Breast epithelium (tissue), 4 donors: ENCODE data around the gene CNOT6L. TPM values are rescaled to one million over a fixed set of nuclear protein-coding genes. Genes with fewer than 3 reads are reported as not detected.

Source experiments
- DNase-seq, 2 donors: peaks; one replicate each; pipeline ENCODE4 v3.0.0-alpha.2; 2019; ENCODE audit warnings: low spot score in 2 of 2
- H3K27ac ChIP-seq, 2 donors: fragments of 200-600 bp; sonication (generic) in 1 of 2; one replicate each; pipeline ENCODE4 v1.5.1; 2016 to 2019; ENCODE audit warnings: mild to moderate bottlenecking in 1 of 2
- H3K27me3 ChIP-seq, 2 donors: fragments of 200-600 bp; sonication (generic) in 1 of 2; one replicate each; pipeline versions ENCODE4 v1.5.1 to v1.6.0; 2017 to 2019; ENCODE audit warnings: control low read depth in 1 of 2, mild to moderate bottlenecking in 1 of 2
- H3K36me3 ChIP-seq: fragments of 200-600 bp; one replicate; pipeline ENCODE4 v1.5.1; 2019
- H3K4me1 ChIP-seq, 2 donors: fragments of 200-600 bp; sonication (generic); one replicate each; pipeline ENCODE4 v1.5.1; 2016 to 2019; ENCODE audit warnings: control low read depth in 1 of 2
- H3K4me3 ChIP-seq, 3 donors: fragments of 200-600 bp; sonication (generic); 1 replicate in 2 of 3; 2 replicates in 1 of 3; pipeline ENCODE4 v1.5.1; 2016 to 2019; ENCODE audit warnings: mild to moderate bottlenecking in 3 of 3, moderate library complexity in 2 of 3
- H3K9me3 ChIP-seq, 2 donors: fragments of 200-600 bp; sonication (generic) in 1 of 2; one replicate each; pipeline ENCODE4 v1.5.1; 2016 to 2019; ENCODE audit warnings: control low read depth in 1 of 2
- POLR2A ChIP-seq: fragments of 450-650 bp; IDR thresholded peaks from one replicate; pipeline ENCODE4 v1.6.1; 2016; ENCODE audit warnings: antibody characterized with exemption, mild to moderate bottlenecking, moderate library complexity
- POLR2AphosphoS5 ChIP-seq, 3 donors: sonication (generic); formaldehyde crosslinking; IDR thresholded peaks; one replicate each; pipeline ENCODE4 v1.6.1; 2017; ENCODE audit warnings: antibody characterized with exemption in 3 of 3
- intact Hi-C: fragments of 100-400 bp; cut with DNase I; formaldehyde crosslinking; loops from one replicate; pipeline ENCODE4 v1.15.1; 2023; ENCODE audit warnings: low total_unique reads
- total RNA-seq, 3 donors: library from RNA; depleted of rRNA; stranded (reverse); fragments of >200 nt; gene quantifications; one replicate each; pipeline ENCODE4 v1.1.0, GENCODE V29; 2016
- TF ChIP-seq, protein P1 (sequence below), 3 donors: fragments of 450-650 bp; IDR thresholded peaks; one replicate each; pipeline ENCODE4 v1.5.1; 2016 to 2017; ENCODE audit warnings: antibody characterized with exemption in 3 of 3, mild to moderate bottlenecking in 3 of 3, moderate library complexity in 3 of 3

The CNOT6L gene
- total RNA-seq, 3 donors from 2014 or later, result 22.4 to 53.1 (median 39.0) TPM

- Histone ChIP-seq H3K4me3 (no peak overlapping the region), H3K27me3 (no peaks in the 10 kb centered on the region), H3K36me3 (no peaks in the 10 kb centered on the region), H3K9me3 (no peaks in the 10 kb centered on the region), H3K27ac (no peak overlapping the region), H3K4me1 (no peaks in the 10 kb centered on the region)
- TF ChIP-seq, protein P1, sequence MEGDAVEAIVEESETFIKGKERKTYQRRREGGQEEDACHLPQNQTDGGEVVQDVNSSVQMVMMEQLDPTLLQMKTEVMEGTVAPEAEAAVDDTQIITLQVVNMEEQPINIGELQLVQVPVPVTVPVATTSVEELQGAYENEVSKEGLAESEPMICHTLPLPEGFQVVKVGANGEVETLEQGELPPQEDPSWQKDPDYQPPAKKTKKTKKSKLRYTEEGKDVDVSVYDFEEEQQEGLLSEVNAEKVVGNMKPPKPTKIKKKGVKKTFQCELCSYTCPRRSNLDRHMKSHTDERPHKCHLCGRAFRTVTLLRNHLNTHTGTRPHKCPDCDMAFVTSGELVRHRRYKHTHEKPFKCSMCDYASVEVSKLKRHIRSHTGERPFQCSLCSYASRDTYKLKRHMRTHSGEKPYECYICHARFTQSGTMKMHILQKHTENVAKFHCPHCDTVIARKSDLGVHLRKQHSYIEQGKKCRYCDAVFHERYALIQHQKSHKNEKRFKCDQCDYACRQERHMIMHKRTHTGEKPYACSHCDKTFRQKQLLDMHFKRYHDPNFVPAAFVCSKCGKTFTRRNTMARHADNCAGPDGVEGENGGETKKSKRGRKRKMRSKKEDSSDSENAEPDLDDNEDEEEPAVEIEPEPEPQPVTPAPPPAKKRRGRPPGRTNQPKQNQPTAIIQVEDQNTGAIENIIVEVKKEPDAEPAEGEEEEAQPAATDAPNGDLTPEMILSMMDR (IDR thresholded peaks at IDR 0.05), result no peak
- DNase-seq, result no peak
- intact Hi-C loops, result no loop called here
These were observed 29.3 kb upstream of the CNOT6L start for GRCh38 chr4:77848508-77848907.

DNA sequence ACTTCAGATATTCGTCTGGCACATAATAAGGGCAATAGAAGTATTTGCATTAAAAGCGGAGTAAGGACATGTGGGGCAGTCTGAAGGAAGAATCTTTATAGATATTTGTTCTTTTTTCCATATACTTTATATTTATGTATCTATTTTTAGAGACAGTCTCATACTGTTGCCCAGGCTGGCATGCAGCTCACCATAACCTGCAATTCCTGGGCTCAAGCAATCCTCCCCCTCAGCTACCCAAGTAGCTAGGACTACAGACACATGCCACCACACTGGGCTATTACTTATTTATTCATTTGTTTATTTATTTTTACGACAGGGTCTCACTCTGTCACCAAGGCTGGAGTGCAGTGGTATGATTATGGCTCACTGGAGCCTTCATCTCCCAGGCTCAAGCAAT lies 26.8 kb upstream of the CNOT6L start:
- Histone ChIP-seq H3K4me1 (no peaks in the 10 kb centered on the region), H3K27me3 (no peaks in the 10 kb centered on the region), H3K27ac (no peak overlapping the region), H3K9me3 (no peaks in the 10 kb centered on the region), H3K36me3 (no peaks in the 10 kb centered on the region), H3K4me3 (no peak overlapping the region)
- intact Hi-C loops, result no loop called here
- no peak for TF ChIP-seq POLR2A
- TF ChIP-seq, protein P1 (IDR thresholded peaks at IDR 0.05), result no peak
- no peak for DNase-seq

DNA sequence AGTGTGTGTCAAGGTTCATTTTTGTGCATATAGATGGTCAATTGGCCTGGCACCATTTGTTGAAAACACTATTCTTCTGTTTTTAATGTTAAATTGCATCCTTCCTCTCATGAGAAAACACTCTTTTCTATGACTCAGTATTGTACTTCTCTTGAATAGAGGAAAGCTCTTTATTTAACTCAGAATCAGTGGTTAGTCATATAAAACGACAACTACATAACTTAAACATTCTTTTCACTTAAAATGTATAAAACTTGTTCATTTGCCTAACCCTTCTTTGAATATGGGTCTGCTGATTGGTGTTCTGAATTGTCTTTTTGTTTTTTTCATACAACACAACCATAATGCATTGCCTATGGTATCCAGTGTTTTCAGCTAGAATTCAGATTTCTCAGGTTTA lies 26.2 kb upstream of the CNOT6L start:
- Histone ChIP-seq H3K27me3 (no peaks in the 10 kb centered on the region), H3K4me1 (no peaks in the 10 kb centered on the region), H3K4me3 (no peak overlapping the region), H3K36me3 (no peaks in the 10 kb centered on the region), H3K9me3 (no peaks in the 10 kb centered on the region), H3K27ac (no peak overlapping the region)
- TF ChIP-seq, protein P1 (IDR thresholded peaks at IDR 0.05), result no peak
- TF ChIP-seq POLR2A (no peak), POLR2AphosphoS5 (IDR thresholded peaks at IDR 0.05) (no peak)
- no peak for DNase-seq
- intact Hi-C loops, result no loop called here

- TF ChIP-seq, protein P1 (IDR thresholded peaks at IDR 0.05), result no peak
- TF ChIP-seq POLR2A, result no peak
- no peak for TF ChIP-seq POLR2AphosphoS5 (IDR thresholded peaks at IDR 0.05)
- H3K27me3 ChIP-seq, result no peaks in the 10 kb centered on the region
- no peaks in the 10 kb centered on the region for H3K36me3 ChIP-seq
- H3K4me3 ChIP-seq, result no peak overlapping the region
- intact Hi-C loops, result no loop called here
- no peak overlapping the region for H3K27ac ChIP-seq
- no peak for DNase-seq
- H3K9me3 ChIP-seq, result no peaks in the 10 kb centered on the region
- no peaks in the 10 kb centered on the region for H3K4me1 ChIP-seq
These were observed 25.2 kb upstream of the CNOT6L start for GRCh38 chr4:77844363-77844762.

DNA sequence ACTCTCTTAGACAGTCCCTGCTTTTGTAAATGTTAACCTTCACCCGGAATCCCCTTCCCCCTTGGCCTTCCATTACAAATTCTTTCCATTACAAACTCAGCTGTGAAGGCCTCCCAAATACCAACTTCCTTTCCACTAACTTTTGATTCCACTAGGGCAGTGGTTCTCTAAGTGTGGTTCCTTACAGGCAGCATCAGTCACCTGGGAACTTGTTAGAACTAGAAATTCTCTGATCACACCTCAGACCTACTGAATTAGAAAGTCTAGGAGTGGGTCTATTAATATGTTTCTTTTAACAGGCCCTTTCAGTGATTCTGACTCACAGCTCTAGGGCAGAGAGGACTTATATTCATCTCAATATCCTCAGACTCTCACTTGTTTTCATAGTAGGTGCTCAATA lies 24.5 kb upstream of the CNOT6L start:
- no peak for DNase-seq

More for the DNA sequence above, 24.5 kb upstream of the CNOT6L start:
- intact Hi-C loops, result no loop called here
- Histone ChIP-seq H3K27ac (no peak overlapping the region), H3K9me3 (no peaks in the 10 kb centered on the region), H3K36me3 (no peaks in the 10 kb centered on the region), H3K4me3 (no peak overlapping the region), H3K27me3 (no peaks in the 10 kb centered on the region), H3K4me1 (no peaks in the 10 kb centered on the region)
- TF ChIP-seq, protein P1 (IDR thresholded peaks at IDR 0.05), result no peak
- TF ChIP-seq POLR2AphosphoS5 (IDR thresholded peaks at IDR 0.05) (no peak), POLR2A (no peak)
